22Rv1 (cell line): ENCODE data around the gene MRPS31.
A peak's percentile ranks its signal among the peaks of the same experiment; 100 is the strongest.

Experiments
- H3K27ac ChIP-seq: fragments of 450-650 bp; 2 replicates; pipeline ENCODE4 v1.5.1; 2017
- ZFX ChIP-seq: fragments of 450-650 bp; IDR thresholded peaks from 2 replicates; pipeline ENCODE4 v1.6.1; 2017; ENCODE audit warnings: antibody characterized with exemption, borderline replicate concordance
- TF ChIP-seq, protein P1 (sequence below): fragments of 450-650 bp; IDR thresholded peaks from 2 replicates; pipeline ENCODE4 v1.5.1; 2017; ENCODE audit warnings: mild to moderate bottlenecking

MRPS31 gene

GRCh38 chr13:40694426-40694825 lies 76.6 kb downstream of the MRPS31 start:
- TF ChIP-seq, protein P1, sequence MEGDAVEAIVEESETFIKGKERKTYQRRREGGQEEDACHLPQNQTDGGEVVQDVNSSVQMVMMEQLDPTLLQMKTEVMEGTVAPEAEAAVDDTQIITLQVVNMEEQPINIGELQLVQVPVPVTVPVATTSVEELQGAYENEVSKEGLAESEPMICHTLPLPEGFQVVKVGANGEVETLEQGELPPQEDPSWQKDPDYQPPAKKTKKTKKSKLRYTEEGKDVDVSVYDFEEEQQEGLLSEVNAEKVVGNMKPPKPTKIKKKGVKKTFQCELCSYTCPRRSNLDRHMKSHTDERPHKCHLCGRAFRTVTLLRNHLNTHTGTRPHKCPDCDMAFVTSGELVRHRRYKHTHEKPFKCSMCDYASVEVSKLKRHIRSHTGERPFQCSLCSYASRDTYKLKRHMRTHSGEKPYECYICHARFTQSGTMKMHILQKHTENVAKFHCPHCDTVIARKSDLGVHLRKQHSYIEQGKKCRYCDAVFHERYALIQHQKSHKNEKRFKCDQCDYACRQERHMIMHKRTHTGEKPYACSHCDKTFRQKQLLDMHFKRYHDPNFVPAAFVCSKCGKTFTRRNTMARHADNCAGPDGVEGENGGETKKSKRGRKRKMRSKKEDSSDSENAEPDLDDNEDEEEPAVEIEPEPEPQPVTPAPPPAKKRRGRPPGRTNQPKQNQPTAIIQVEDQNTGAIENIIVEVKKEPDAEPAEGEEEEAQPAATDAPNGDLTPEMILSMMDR: no peak
- no peak for TF ChIP-seq ZFX
- no peak overlapping the region for H3K27ac ChIP-seq

GRCh38 chr13:40692946-40693345 lies 78.0 kb downstream of the MRPS31 start:
- TF ChIP-seq ZFX: no peak
- TF ChIP-seq, protein P1: no peak
- no peak overlapping the region for H3K27ac ChIP-seq

DNA sequence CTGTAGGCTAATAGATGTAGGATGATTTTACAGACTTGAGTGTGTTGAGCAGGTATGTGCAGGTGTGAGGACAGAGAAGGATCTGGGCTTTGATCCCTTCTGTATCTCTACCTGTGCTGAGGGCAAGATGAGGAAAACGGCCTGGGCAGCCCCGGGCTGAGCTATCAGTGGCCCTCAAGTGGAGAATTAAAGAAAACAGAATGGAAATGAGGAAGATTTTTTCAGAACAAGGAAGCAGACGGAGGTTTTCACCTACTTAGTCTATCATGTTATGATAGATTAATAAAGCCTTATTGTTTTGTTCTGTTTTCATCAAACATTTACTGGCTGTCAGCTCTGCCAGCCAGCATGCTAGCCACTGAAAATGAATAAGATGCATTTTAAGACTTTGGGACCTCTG lies 82.2 kb downstream of the MRPS31 start:
- TF ChIP-seq, protein P1: no peak
- no peak for TF ChIP-seq ZFX
- no peak overlapping the region for H3K27ac ChIP-seq

DNA sequence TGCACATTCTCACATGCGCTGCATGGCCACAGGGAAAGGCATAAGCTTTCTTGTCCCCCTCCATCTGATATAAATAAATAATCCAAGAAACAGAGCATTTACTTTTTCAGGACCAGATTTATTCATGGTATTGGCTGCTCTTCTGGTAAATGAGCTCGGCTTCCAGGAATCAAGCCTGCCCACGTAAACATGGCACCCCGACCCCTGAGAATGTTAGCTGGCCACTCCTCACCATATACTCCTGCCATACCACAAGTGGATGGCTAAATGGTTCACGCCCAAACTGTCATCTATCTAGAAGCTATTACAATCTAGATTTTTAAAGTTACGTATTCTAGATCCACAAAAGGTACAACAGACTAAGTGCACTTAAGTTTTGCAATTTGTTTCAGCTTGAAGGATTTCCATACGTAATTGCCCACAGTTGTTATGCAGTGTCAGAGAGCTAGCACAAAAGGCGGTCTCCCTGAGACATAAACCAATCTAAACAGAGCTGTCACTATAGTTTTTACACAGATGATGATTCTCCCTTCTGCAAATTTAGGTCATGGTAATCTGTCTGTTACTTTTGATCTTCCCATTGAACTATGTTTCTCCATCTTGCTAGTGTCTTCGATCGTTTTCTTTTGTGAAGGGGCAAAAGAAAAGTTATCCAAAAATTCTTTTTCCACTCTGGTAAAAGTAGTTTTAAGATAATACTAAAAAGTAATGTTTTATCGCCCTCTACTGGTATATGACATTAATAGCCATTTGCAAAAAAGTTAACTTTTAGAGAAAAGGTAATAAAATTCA lies 88.3 kb downstream of the MRPS31 start:
- TF ChIP-seq, protein P1: peak; percentile 72
- no peak for TF ChIP-seq ZFX
- H3K27ac ChIP-seq: no peak overlapping the region

DNA sequence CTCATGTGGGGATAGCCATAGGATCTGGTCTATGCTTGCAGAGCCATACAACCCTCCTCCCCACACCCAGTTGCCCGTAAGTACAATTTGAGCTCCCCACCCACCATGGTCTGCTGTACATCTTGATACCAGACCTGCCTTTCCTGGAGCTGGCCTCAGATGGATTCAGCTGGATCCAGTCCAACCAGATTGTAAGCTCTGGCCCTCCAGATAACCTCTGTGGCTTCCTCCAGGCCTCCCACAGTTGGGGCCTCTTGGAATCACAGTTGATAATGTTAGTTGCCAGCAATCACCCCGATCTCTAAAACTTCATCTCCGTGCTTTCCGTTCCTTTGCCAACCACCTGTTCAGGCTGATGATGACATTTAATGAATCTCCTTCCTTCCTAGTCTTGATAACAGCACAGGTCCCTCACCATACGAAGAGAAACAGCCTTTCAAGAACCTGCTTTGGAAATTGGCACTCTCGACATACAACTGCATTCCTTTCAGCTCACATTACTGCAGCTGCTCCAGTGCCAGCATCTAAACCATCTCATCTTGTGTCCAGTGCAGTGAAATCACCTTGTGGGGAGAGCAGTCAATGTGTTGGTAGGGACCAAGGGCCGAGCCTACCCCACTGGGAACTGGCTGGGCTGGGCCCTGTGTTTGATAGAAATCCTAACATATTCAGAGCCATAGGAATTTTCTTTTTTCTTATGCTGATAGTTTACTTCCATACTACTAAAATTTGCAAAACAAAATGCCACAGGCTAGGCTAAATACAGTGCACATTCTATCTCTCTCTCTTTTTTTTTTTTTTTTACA lies 89.4 kb downstream of the MRPS31 start:
- TF ChIP-seq, protein P1: no peak
- no peak for TF ChIP-seq ZFX
- H3K27ac ChIP-seq: no peak overlapping the region

DNA sequence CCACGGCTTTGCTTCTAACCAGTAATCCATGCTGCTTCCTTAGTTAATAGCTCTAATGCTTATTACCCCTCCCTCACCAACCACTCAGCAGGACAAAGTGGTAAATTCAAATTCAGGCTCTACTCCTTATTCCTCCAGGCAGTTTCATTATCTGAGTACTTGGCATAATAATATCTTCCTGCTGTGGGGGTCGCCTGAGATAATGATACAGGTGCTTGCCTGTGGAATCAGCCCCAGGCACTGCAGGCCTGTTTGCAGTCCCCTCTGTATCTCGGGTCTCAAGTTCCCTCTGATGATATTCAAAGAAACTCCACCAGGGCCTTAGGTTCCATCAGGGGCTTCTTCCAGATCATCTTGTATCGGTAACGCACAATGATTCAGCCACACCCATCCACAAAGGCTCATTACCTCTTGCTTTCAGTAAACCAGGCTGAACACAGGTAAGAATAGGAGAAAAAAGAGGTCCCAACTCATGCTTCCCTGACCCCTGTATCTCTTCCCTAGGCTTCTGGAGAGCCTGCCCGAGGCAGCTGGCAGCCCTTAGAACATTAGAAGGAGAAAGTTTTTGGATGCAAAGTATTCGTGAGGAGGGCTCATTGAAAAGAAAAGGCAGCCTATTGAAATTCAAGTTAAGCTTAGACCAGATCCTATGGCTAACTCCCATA lies 90.2 kb downstream of the MRPS31 start:
- TF ChIP-seq ZFX: no peak
- no peak overlapping the region for H3K27ac ChIP-seq

- TF ChIP-seq, protein P1: no peak
- no peak for TF ChIP-seq ZFX
- no peak overlapping the region for H3K27ac ChIP-seq
Measured at GRCh38 chr13:40679480-40679985, 91.5 kb downstream of the MRPS31 start.
